Measurements from ENCODE around the gene RXRA. TPM values are rescaled to one million over a fixed set of nuclear protein-coding genes. Genes with fewer than 3 reads are reported as not detected.

Gene RXRA
- total and polyA plus RNA-seq, 9 donors, result 12.4 to 82.2 (median 70.6) TPM

GRCh38 chr9:134368571-134368970 lies 42.3 kb downstream of the RXRA start:
- Histone ChIP-seq H3K9me3 (no peaks in the 10 kb centered on the region), H3K4me3 (no peak overlapping the region), H3K4me1 (ENCODE audit: insufficient read depth) (peaks cover 39% of the 10 kb centered on the region), H3K36me3 (no peaks in the 10 kb centered on the region), H3K27me3 (no peaks in the 10 kb centered on the region), H3K27ac (no peak overlapping the region)
- DNase-seq, result no peak
- 82 to 92% (median 84%) methylated on average over 3 of the region's 3 CpGs for WGBS, 3 donors
- no peak for TF ChIP-seq EP300 (IDR thresholded peaks at IDR 0.05)
- no peak for TF ChIP-seq POLR2A (IDR thresholded peaks at IDR 0.05)
- TF ChIP-seq CTCF (IDR thresholded peaks at IDR 0.05), result no peak
- intact Hi-C loops (cut with DNase I), result loop anchor here in 1 of 4 donors (5.0 kb wide), 1 partner anchor 36 kb away; no protein-coding TSS in a partner anchor

- Histone ChIP-seq H3K4me1 (ENCODE audit: insufficient read depth) (peaks cover 47% of the 10 kb centered on the region), H3K36me3 (no peaks in the 10 kb centered on the region), H3K27ac (peak overlapping the region in 1 of 2 donors; percentile 42), H3K27me3 (no peaks in the 10 kb centered on the region), H3K4me3 (no peak overlapping the region), H3K9me3 (no peaks in the 10 kb centered on the region)
- TF ChIP-seq POLR2A (IDR thresholded peaks at IDR 0.05) (no peak), CTCF (IDR thresholded peaks at IDR 0.05) (no peak), EP300 (IDR thresholded peaks at IDR 0.05) (no peak)
- intact Hi-C loops (cut with DNase I), result loop anchor here in 1 of 4 donors (5.0 kb wide), 1 partner anchor 37 kb away; no protein-coding TSS in a partner anchor
- DNase-seq, result no peak
- 47 to 57% (median 48%) methylated on average over 19 of the region's 19 CpGs for WGBS, 3 donors
Observed at GRCh38 chr9:134369416-134370212, 43.4 kb downstream of the RXRA start.

- peak overlapping the region in 1 of 2 donors; percentile 42 for H3K27ac ChIP-seq
- 34 to 55% (median 52%) methylated on average over 14 to 15 of the region's 15 CpGs for WGBS, 3 donors
- H3K4me3 ChIP-seq, result no peak overlapping the region
- TF ChIP-seq CTCF (IDR thresholded peaks at IDR 0.05), result no peak
- TF ChIP-seq POLR2A (IDR thresholded peaks at IDR 0.05), result no peak
- TF ChIP-seq EP300 (IDR thresholded peaks at IDR 0.05), result no peak
- no peaks in the 10 kb centered on the region for H3K27me3 ChIP-seq
- no peaks in the 10 kb centered on the region for H3K9me3 ChIP-seq
- DNase-seq, result peak in 2 of 5 donors; percentile 59 to 71
- intact Hi-C loops (cut with DNase I), result no loop called here
- peaks cover 52% of the 10 kb centered on the region for H3K4me1 ChIP-seq (ENCODE audit: insufficient read depth)
- no peaks in the 10 kb centered on the region for H3K36me3 ChIP-seq
Observed at GRCh38 chr9:134370213-134370492, 43.9 kb downstream of the RXRA start.

- Histone ChIP-seq H3K27me3 (no peaks in the 10 kb centered on the region), H3K36me3 (no peaks in the 10 kb centered on the region), H3K4me1 (ENCODE audit: insufficient read depth) (peaks cover 52% of the 10 kb centered on the region), H3K9me3 (no peaks in the 10 kb centered on the region), H3K4me3 (no peak overlapping the region), H3K27ac (peak overlapping the region in 1 of 2 donors; percentile 17)
- DNase-seq, result no peak
- WGBS, 3 donors, result 89 to 93% (median 89%) methylated on average over 16 of the region's 16 CpGs
- intact Hi-C loops (cut with DNase I), result no loop called here
- no peak for TF ChIP-seq EP300 (IDR thresholded peaks at IDR 0.05)
- no peak for TF ChIP-seq CTCF (IDR thresholded peaks at IDR 0.05)
- TF ChIP-seq POLR2A (IDR thresholded peaks at IDR 0.05), result no peak
Observed at GRCh38 chr9:134370638-134371037, 44.4 kb downstream of the RXRA start.
